HG02763 (cell line): Measurements from ENCODE around the gene MS4A7.
"Not testable (repeated sequence)": the region's sequence is repeated elsewhere in the genome, so short reads cannot be mapped to it uniquely, and the experiment has no call there.

Experiments
- ATAC-seq: cut with Tn5 transposase; IDR thresholded peaks from one replicate; pipeline ENCODE4 v1.9.1; 2021; ENCODE audit warnings: mild to moderate bottlenecking, moderate library complexity; ENCODE audit not compliant: unreplicated experiment

The MS4A7 gene, protein sequence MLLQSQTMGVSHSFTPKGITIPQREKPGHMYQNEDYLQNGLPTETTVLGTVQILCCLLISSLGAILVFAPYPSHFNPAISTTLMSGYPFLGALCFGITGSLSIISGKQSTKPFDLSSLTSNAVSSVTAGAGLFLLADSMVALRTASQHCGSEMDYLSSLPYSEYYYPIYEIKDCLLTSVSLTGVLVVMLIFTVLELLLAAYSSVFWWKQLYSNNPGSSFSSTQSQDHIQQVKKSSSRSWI

DNA sequence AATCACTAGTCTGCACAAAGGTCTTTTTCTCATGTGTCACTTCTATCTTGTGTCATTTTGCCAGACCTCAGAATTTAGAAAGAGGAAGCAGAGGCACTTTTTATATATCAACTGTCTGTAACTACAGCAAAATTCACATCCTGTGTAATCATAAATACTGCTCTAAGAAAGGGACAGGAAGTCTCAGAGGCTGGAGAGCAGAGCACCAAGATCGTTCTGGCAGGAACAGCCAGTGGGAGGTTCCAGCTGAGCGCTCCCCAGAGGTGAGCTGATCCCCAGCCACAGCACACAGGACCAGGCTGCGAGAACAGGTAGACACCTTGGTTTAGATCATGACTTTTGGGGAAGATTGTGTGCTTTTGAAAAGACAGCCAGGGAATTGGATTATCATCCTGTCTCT is at the start of gene MS4A7:
Gene MS4A7, plus strand, starts transcription at position 179 of the 400 bp plus-strand sequence. CDS start 4,610 bp downstream, outside the sequence.
- ATAC-seq: peak; percentile 81

DNA sequence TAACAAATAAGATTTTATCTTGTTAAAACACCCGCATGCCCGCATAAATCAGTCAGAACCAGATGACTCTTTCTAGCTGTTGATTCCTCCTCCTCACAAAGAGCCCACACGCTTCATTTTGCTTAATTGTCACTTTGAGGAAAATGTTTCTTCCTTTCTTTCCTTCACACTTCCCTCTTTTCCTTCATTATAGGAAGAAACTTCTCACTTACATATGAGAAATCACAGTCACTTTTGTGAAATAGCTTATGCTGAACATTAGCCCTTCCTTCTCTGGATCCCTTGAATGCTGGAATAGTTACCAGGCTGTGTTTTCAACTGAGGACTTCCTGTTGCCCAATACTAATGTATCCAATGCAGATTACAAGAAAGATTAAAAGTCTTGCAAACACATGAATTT is 45.5 kb upstream of the MS4A7 start:
- ATAC-seq: no peak

DNA sequence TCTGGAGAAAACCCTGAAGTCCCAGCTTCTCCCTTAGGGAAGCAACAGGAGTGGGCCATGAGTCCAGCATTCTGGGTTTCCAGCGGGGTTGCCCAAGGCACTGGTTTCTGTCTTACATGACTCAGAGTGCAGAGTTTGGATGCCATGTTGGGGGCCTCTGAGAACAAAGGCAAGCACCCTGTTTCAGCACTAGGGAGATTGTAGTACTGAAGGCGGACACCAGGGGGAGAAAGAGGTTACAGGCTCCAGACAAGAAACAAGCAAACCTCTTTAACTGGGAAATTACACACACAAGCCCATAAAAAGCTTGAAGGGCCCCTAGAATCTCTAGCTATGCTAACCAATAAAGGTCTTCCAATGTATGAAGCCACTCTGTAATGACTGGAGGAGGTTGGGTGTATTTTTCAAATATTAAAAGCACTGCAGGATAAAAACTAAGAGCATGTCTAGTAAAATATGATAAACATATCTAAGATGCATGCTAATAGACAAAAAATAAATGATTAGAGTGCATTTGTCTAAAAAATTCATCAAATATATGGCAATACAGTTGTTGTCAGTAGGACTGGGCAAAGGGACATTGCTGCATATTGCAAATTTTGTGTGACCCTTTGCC is 44.2 kb upstream of the MS4A7 start:
- ATAC-seq: no peak

DNA sequence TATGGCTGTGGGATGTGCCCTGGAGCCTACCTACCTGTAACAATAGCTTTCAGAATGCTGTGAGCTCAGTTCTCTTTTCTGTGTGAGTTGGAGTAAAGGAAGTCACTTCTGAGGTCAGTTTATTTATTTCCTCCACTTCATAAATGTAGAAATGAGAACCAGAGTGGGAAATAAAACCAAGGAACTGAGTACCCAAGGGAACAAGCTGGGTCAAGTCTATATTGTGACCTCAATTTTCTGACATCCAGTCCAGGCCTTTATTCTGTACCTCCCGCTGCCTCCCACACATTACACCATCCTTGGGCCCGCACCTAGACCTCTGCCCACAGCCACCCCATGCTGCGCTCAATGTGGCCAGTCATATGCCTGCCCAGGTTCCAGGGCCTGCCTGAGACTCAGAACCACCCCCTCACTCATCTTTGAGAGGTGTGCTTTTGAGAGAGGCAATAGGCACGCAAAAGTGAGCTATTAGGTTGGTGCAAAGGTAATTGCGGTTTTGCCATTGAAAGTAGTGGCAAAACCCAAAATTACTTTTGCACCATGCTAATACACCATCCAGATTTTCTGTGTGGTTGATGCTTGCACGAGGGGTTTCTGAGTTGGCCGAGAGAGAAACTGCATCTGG is 41.5 kb upstream of the MS4A7 start:
- peak; percentile 45 for ATAC-seq

DNA sequence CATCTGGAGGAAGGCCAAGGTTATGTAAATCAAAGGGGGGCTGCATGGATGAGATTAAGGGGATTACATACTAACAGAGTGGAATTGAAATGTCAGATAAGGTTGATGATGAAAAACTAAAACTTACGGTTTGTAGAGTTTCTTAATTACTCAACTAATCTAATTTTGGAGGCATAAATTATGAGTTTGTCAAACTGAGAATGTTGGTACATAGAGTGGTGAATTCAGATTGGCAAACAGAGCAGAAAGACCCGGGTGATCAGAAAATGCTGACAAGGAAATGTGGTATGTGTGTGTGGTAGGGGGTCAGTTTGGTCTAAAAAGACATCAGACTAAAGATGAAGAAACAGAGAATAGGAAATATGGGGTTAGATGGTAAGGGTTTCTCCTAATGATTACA is 40.3 kb upstream of the MS4A7 start:
- no peak for ATAC-seq

DNA sequence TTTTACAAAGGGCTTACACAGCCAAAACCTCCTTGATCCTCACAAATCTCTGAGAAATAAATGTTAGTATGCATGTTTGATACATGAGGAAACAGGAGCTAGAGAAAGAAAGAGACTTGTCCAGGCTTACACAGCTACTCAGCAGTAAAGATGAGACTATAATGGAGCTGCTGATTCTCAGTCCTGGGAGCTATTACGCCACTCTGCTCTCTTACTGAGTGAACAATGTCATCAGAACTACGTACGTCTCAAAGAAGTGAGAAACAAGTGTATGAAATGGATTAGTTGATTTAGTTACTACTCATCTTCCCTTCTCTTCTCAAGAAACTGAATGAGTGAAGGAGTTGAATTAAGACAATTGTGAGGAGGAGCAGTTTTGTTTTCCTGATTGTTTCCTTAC is 39.0 kb upstream of the MS4A7 start:
- ATAC-seq: no peak

DNA sequence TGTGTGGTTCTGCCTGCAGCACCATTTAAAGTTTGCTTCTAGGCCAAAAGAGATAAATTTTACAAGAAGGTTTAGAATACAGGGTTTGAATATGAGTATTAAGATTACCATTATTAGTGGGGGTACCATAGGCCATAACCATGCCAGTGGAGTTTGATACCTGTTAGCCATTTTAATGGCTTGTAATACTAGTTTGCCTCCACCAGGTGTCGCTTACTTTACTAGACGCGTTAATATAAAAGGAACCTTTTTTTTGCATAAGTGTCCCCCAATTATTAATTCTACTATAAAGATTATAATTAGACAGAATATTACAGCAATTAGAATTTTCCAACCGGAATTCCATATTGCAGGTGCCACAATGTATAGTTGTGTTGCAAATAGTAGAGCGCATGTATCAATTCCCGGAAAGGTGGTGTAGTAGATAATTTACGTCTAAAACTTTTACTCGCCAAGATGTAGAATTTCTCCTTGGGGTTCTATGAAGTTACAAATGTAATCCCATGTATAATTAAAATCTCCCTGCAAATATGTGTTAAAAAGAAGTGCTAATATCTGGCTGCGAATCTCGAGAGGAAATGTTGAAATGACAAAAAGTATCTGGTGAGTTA is 35.1 kb upstream of the MS4A7 start:
- no peak for ATAC-seq

DNA sequence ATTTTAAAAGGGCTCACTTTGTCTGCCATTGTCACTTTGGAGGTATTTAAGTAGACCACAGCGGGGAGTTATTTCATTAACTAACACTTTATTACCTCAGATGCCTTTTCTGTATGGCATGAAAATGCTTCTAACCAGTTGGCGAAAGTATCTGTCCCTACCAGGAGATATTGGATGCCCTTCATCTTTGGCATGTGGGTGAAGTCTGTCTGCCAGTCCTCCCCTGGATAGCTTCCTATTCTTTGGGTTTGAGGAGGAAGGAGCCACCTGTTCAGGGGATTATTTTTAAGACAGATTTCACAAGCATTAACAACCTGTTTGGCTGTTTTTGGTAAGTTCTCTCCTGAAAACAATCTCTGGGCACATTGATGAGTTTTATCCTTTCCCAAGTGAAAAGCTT is 34.2 kb upstream of the MS4A7 start:
- ATAC-seq: no peak

DNA sequence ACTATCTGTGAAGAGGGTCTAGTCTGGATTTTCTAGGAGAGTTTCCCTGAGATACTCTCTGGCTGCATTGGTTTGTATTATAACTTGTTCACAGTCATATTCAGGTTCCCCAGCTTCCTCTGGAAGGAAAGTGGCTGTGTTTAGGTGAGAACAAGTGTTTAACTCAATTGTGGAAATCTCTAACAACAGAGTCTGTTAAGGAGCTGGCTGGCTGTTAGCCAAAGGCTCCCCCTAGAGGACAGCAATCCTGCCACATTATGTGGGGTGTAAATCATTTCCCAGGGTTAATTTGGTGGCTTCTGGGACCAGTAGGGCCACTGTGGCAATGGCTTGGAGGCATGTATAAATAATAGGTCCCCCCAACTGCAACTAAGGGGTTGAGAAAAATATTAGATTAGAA is 32.8 kb upstream of the MS4A7 start:
- no peak for ATAC-seq

DNA sequence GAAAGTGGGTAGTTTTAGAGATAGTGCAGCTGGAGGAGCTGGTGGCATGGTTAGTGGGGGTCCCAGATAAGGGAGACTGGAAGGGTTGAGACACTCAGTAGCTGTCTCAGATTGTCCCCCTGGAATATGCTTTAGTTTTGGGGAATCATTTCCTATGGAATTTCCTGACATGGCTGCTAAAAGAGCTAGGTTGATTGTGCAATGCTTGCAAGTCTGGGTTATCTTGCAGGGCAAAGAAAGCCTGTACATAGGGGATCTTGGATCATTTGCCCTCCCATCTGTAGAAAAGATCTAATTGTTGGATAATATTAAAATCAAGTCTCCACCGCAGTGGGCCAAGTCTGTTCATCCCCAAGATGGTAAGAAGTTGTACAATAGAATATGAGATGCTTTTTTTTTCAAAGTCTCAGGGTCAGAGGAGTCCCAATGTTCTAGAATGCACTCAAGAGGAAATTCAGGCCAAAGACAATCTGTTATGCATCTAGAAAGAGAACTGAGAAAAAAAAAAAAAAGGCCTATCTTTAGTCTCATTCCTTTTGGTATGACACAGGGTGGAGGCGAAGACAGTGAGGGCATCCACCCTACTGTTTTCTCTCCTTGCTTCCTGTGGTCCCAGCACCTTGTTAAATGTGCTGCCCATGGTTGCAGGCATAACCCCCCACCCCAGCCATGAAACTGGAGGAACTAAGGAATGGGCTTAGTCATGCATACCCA is 31.1 kb upstream of the MS4A7 start:
- ATAC-seq: no peak

DNA sequence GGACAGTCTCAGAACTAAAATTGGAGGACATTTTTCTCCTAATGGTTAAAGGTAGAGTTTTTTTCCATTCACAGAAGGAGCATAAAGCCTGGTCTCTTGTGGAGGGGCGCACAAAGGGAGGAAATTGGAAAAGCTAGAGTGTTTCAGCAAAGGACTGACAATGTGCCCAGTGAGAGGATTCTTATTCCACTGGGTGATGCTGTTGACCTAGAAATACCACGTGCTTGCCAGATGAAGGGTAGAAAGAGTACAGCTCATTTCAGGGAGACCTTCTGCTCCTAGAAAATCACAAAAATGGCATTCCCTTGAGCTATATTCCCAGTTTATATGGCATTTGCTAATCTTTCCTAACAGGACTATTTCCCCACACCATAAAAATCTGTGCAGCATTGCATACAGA is 30.2 kb upstream of the MS4A7 start:
- no peak for ATAC-seq

DNA sequence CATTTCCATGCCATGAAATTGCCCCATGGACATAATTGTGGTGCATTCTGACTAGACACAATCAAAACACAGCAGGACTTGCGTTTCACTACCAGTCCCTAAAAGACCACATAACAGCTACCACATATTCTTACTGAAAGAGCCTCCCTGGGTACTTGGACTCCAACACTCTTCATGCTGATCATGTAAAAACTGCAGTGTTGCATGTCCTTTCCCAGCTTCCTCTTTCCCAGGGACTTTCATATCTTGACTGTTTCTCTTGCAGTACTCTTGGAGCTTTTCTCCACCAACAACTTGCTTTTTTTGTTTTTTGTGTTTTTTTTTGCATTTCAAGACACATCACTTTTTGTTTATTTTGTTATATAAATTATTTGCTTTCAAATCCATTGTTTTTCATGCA is 28.3 kb upstream of the MS4A7 start:
- no peak for ATAC-seq

DNA sequence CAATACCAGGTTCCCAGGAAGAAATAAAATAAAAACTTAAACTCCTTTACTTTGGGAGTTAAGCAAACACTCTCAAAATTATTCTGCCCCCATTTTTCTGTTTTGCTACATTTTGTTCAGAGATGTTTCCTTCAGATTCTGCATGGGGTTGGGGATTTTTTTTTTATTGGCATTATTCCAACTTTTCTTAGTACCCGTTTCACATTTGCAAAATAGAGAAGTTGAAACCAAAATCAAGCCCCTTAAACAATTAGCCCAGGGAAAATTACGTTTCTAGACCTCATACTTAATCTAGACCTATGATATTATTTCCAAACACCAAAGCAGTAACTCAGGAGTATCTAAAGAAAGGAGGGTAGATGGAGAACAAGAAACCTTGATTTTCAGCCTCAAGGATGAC is 20.6 kb upstream of the MS4A7 start:
- no peak for ATAC-seq

DNA sequence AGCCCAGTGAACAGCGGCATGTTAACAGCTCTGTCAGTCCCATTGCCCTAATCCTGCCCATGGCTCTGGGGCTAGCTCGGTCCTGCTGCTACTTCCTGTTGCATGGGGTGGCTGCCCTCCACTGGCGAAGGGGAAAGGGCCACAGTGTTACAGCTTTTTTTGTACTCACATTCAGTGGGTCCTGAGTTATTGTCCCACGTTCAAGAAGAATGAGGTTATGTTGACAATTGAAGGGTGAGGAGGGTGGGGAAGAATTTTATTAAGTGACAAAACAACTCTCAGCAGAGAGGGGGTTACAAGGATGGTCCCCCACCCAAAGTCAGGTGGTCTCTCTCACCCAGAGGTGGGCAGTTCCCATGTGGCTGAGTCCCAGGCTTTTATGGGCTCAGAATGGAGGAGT is 17.7 kb upstream of the MS4A7 start:
- no peak for ATAC-seq

DNA sequence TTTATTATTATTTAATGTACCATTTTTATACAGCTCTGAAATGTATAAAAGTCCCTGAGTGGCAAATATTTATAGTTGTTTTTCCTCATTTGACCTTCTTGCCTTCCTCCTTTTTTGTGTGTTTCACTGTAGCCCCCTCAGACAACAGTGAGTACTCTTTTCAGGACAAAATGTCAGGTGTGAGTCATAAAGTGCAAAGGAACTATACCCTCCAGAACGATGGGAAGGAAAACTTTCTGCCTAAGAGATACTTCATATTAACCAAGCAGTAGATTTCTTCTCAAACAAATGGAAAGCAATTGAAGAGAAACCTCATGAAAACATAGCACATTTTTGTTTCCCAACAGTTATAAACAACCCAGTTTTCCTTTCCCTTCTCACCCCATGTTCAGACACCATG is 16.1 kb upstream of the MS4A7 start:
- no peak for ATAC-seq

DNA sequence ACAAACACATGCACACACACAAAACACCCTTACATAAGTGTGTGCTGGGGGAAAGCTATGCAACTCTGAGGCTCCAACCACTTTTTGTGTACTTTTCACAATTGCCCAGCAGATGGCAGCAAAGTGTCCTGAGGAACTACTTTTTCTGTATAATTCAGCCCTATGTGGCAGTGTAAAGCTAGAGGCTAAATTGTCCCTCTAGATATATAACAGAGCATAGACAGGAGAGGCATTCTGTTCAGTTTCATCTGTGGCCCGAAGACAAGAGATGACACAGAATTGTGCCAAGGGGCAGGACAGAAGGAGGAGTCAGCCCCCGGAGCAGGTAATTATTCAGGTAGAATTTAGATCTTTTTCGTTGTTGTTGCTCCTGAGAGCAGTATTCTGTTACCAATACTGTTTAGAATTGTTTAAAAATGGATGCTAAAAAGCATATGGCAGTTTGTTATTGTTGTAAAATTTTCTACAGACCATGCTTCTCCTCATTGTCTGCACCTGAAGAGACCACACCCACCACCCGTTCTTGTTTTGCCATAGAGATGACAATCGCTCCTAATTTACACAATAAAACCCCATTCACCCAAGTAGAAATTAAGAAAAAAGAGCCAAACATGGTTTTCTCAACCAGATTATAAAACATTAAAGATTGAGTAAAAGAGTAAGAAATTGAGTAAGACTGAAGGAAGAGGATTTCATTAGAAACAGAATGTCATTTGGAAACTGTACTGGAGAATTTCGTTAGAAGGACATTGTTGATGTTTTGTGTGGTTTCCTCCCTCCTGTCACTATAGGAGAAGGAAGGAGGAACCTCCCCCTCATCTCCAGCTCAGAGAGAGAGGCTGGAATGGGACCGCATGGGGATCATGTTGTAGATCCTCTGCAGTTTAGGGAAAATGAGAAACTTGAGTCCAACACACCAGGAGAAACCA is 14.5 kb upstream of the MS4A7 start:
- ATAC-seq: peak; percentile 46

DNA sequence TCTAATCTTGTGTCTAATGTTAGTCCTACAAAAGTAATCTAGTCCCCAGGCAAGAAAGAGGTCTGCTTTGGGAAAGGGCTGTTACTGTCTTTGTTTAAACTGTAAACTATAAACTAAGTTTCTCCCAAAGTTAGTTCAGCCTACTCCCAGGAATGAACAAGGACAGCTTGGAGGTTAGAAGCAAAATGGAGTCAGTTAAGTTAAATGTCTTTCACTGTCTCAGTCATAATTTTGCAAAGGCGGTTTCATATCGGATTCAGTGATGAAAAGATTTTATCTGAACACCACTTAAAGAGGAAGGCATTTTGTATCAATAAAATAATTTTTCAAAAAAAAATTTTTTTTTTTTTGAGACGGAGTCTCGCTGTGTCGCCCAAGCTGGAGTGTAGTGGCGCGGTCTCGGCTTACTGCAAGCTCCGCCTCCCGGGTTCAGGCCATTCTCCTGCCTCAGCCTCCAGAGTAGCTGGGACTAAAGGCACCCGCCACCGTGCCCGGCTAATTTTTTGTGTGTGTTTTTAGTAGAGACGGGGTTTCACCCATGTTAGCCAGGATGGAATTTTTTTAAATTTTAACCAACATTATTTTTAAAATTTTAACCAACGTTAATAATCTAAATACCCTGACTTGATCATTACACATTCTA is 11.9 kb upstream of the MS4A7 start:
- ATAC-seq: not testable (repeated sequence)

DNA sequence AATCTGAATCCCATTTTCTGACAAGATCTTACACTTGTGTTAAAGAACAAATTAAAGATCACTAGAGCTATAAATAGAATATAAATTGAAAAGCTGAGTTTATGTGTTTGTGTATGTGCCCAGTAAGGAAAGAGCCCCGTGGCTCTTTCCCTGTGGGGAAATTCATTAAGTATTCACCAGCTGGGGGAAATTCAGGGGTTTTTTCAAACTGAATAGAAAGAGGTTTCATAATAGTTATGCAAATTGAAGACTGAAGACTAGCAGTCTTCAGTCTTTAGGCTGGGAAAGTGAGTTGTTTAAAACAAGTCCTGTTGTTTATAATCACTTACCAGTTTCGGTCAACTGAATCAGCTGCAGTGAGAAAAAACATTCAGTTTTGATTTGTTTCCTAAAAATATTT is 11.3 kb upstream of the MS4A7 start:
- peak; percentile 89 for ATAC-seq

DNA sequence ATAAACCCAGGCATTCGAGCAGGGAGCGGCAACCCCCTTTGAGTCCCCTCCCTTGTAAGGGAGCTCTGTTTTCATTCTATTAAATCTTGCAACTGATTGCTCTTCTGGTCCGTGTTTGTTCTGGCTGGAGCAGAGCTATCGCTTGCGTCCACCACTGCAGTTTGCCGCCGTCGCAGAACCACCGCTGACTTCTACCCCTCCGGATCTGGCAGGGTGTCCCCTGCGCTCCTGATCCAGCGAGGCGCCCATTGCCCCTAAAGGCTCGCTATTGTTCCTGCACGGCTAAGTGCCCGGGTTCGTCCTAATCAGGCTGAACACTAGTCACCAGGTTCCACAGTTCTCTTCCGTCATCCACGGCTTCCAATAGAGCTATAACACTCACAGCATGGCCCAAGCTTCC is 10.4 kb upstream of the MS4A7 start:
- ATAC-seq: no peak

DNA sequence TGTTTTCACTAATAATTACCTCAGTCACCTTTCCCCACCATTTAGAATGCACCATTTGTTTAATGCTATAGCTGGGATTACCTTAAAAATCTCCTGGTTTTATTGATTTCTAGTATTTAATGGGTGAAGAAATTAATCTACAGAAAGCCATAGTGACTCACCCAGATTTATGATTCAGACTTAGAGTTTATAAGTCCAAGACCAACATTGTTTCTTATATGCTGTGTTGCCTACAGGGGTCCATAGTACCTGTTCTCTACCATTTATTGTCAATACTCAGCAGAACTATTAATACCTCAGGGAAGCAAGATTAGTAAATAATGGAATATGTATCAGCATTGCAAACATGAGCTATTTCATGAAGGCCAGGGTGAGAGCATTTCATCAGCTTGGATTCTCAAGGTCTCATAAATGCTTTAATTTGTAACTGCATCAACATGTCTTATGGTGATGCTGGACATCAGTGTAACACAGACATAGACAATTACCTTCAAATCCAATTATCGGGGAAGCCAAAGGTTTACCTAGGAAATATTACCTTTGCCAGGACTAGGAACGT is 8.0 kb upstream of the MS4A7 start:
- no peak for ATAC-seq
